ENCODE measurements around the gene ABITRAM.

DNA sequence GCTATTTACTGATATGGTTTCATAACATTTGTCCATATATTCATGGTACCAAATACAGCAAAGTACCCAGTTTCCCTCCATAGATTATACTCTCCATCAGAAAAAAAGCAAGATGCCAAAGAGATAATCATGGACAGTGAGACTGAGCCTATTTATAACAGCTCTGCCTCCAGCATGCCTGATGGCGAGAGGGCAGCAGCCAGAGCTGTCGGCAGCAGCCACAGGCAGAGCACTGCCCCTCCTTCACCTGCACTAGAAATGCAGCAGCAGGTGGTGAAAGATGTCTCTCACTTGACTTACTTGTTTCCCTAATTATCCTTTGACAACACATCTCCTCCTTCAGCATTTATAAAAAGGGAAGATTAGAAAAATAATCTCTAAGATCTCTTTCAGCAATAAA is 46.7 kb downstream of the ABITRAM start:
- TF ChIP-seq, protein P1, sequence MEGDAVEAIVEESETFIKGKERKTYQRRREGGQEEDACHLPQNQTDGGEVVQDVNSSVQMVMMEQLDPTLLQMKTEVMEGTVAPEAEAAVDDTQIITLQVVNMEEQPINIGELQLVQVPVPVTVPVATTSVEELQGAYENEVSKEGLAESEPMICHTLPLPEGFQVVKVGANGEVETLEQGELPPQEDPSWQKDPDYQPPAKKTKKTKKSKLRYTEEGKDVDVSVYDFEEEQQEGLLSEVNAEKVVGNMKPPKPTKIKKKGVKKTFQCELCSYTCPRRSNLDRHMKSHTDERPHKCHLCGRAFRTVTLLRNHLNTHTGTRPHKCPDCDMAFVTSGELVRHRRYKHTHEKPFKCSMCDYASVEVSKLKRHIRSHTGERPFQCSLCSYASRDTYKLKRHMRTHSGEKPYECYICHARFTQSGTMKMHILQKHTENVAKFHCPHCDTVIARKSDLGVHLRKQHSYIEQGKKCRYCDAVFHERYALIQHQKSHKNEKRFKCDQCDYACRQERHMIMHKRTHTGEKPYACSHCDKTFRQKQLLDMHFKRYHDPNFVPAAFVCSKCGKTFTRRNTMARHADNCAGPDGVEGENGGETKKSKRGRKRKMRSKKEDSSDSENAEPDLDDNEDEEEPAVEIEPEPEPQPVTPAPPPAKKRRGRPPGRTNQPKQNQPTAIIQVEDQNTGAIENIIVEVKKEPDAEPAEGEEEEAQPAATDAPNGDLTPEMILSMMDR (IDR thresholded peaks at IDR 0.05), result no peak
- TF ChIP-seq POLR2A (IDR thresholded peaks at IDR 0.05), result no peak
